ENCODE data around the gene CDH10.

The CDH10 gene

GRCh38 chr5:24644761-24645160 is at the start of gene CDH10:
Gene CDH10 (minus strand): TSS chr5:24644978. CDS start chr5:24593490, 51,488 bp downstream.
- no peak for DNase-seq

GRCh38 chr5:24693609-24694008 is 48.8 kb upstream of the CDH10 start:
- DNase-seq, result no peak

- DNase-seq, result no peak
Observed at GRCh38 chr5:24691074-24691473, 46.3 kb upstream of the CDH10 start.

GRCh38 chr5:24681106-24681505 is 36.3 kb upstream of the CDH10 start:
- DNase-seq, result no peak

GRCh38 chr5:24668050-24668449 is 23.3 kb upstream of the CDH10 start:
- DNase-seq, result no peak

- no peak for DNase-seq
Observed at GRCh38 chr5:24649531-24649930, 4.8 kb upstream of the CDH10 start.

GRCh38 chr5:24646915-24647314 is 2.1 kb upstream of the CDH10 start:
- DNase-seq, result no peak

GRCh38 chr5:24645483-24645882 is 705 bp upstream of the CDH10 start:
- DNase-seq, result no peak

- DNase-seq, result no peak
Observed at GRCh38 chr5:24643880-24644279, 898 bp downstream of the CDH10 start.

GRCh38 chr5:24643156-24643555 is 1.6 kb downstream of the CDH10 start:
- no peak for DNase-seq

- DNase-seq, result no peak
Observed at GRCh38 chr5:24642022-24642421, 2.8 kb downstream of the CDH10 start.

- DNase-seq, result no peak
Observed at GRCh38 chr5:24635209-24635608, 9.6 kb downstream of the CDH10 start.

- DNase-seq, result peak; percentile 17
Observed at GRCh38 chr5:24633715-24634325, 11.0 kb downstream of the CDH10 start.

- no peak for DNase-seq
Observed at GRCh38 chr5:24632353-24632752, 12.4 kb downstream of the CDH10 start.

GRCh38 chr5:24630918-24631317 is 13.9 kb downstream of the CDH10 start:
- DNase-seq, result no peak

GRCh38 chr5:24629798-24630197 is 15.0 kb downstream of the CDH10 start:
- no peak for DNase-seq

GRCh38 chr5:24624872-24625271 is 19.9 kb downstream of the CDH10 start:
- no peak for DNase-seq

- no peak for DNase-seq
Observed at GRCh38 chr5:24623624-24624023, 21.2 kb downstream of the CDH10 start.

- no peak for DNase-seq
Observed at GRCh38 chr5:24623031-24623430, 21.7 kb downstream of the CDH10 start.

GRCh38 chr5:24621792-24622191 is 23.0 kb downstream of the CDH10 start:
- no peak for DNase-seq

- no peak for DNase-seq
Observed at GRCh38 chr5:24616566-24616965, 28.2 kb downstream of the CDH10 start.

- no peak for DNase-seq
Observed at GRCh38 chr5:24615159-24615558, 29.6 kb downstream of the CDH10 start.

GRCh38 chr5:24609706-24610105 is 35.1 kb downstream of the CDH10 start:
- no peak for DNase-seq

GRCh38 chr5:24606971-24607370 is 37.8 kb downstream of the CDH10 start:
- no peak for DNase-seq

- no peak for DNase-seq
Observed at GRCh38 chr5:24602188-24602587, 42.6 kb downstream of the CDH10 start.

- no peak for DNase-seq
Observed at GRCh38 chr5:24598956-24599355, 45.8 kb downstream of the CDH10 start.
